Measurements from ENCODE around the gene RPP25L. TPM values are rescaled to one million over a fixed set of nuclear protein-coding genes. Genes with fewer than 3 reads are reported as not detected.

Gene RPP25L
- total RNA-seq, 1 experiment from 2014 or later: 51.1 TPM

DNA sequence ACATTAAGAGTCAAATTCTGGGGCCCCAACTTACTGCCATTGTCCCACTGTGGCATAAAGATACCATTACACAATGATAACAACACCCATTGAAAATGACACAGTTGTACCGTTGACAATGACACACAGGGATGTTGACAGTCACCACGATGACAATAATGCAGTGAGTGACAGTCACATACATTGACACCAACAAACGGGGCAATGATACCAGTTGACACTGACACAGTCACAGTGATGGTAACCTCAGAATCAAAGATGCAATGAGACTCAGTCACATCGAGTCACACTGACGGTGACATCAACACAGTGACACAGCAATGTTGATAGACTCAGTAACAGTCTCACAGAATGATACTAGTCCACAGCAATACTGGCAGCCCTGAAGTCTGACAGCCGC lies 39.3 kb downstream of the RPP25L start:
- H2AFZ ChIP-seq (ENCODE audit: low read depth, low read length, poor library complexity, severe bottlenecking): no peak overlapping the region
- ATAC-seq: no peak
- no peaks in the 10 kb centered on the region for H3K27me3 ChIP-seq (ENCODE audit: insufficient read depth, low read length)
- TF ChIP-seq, protein P1, sequence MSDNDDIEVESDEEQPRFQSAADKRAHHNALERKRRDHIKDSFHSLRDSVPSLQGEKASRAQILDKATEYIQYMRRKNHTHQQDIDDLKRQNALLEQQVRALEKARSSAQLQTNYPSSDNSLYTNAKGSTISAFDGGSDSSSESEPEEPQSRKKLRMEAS (IDR thresholded peaks at IDR 0.05): no peak
- no peak for TF ChIP-seq SP1 (IDR thresholded peaks at IDR 0.05; ENCODE audit: low read depth)
- no peak for TF ChIP-seq ELF1 (IDR thresholded peaks at IDR 0.05; ENCODE audit: borderline replicate concordance, low read depth)
- no peak for TF ChIP-seq YY1 (IDR thresholded peaks at IDR 0.05; ENCODE audit: extremely low read depth, insufficient replicate concordance, low read depth, low read length)
- TF ChIP-seq SRF (IDR thresholded peaks at IDR 0.05; ENCODE audit: low read depth): no peak
- no peak for TF ChIP-seq SIN3A (IDR thresholded peaks at IDR 0.05; ENCODE audit: low read depth)
- TF ChIP-seq EGR1 (IDR thresholded peaks at IDR 0.05; ENCODE audit: low read depth): no peak
- no peak for TF ChIP-seq CBX3 (IDR thresholded peaks at IDR 0.05; ENCODE audit: low read depth)
- TF ChIP-seq, protein P2, sequence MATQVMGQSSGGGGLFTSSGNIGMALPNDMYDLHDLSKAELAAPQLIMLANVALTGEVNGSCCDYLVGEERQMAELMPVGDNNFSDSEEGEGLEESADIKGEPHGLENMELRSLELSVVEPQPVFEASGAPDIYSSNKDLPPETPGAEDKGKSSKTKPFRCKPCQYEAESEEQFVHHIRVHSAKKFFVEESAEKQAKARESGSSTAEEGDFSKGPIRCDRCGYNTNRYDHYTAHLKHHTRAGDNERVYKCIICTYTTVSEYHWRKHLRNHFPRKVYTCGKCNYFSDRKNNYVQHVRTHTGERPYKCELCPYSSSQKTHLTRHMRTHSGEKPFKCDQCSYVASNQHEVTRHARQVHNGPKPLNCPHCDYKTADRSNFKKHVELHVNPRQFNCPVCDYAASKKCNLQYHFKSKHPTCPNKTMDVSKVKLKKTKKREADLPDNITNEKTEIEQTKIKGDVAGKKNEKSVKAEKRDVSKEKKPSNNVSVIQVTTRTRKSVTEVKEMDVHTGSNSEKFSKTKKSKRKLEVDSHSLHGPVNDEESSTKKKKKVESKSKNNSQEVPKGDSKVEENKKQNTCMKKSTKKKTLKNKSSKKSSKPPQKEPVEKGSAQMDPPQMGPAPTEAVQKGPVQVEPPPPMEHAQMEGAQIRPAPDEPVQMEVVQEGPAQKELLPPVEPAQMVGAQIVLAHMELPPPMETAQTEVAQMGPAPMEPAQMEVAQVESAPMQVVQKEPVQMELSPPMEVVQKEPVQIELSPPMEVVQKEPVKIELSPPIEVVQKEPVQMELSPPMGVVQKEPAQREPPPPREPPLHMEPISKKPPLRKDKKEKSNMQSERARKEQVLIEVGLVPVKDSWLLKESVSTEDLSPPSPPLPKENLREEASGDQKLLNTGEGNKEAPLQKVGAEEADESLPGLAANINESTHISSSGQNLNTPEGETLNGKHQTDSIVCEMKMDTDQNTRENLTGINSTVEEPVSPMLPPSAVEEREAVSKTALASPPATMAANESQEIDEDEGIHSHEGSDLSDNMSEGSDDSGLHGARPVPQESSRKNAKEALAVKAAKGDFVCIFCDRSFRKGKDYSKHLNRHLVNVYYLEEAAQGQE (IDR thresholded peaks at IDR 0.05; ENCODE audit: low read depth): no peak
- no peak for TF ChIP-seq FOSL1 (IDR thresholded peaks at IDR 0.05; ENCODE audit: low read depth)
- no peaks in the 10 kb centered on the region for H3K36me3 ChIP-seq (ENCODE audit: control insufficient read depth in 1 of 2, insufficient read depth in 2 of 2, low read length in 2 of 2)
- H3K4me3 ChIP-seq (replicated peaks in 1 of 2; ENCODE audit: low read depth in 1 of 2, low read length in 2 of 2): no peak overlapping the region
- no peak for DNase-seq (ENCODE audit: low read depth, low spot score)
- no peaks in the 10 kb centered on the region; a peak in 1 of 4 replicates for H3K4me1 ChIP-seq (ENCODE audit: control insufficient read depth in 1 of 2, insufficient read depth in 2 of 2, low read length in 2 of 2)
- H3K4me2 ChIP-seq (ENCODE audit: low read length): no peak overlapping the region
- no peaks in the 10 kb centered on the region for H4K20me1 ChIP-seq (ENCODE audit: insufficient read depth)
- H3K9me2 ChIP-seq (ENCODE audit: insufficient read depth): no peaks in the 10 kb centered on the region
- no peak overlapping the region for H3K9ac ChIP-seq (ENCODE audit: low read length)
- BruUV-seq (replicated peaks): no TSS peak
- POLR2A ChIA-PET: no interaction called here
- RAD21 ChIA-PET (ENCODE audit: low non-redundant PET in 1 of 2, low total read pairs in 2 of 2, uncharacterized antibody in 2 of 2, unreplicated experiment in 2 of 2): no interaction called here
- H3K9me3 ChIP-seq (ENCODE audit: control insufficient read depth in 1 of 2, insufficient read depth in 1 of 2, low read depth in 1 of 2, low read length in 2 of 2): no peaks in the 10 kb centered on the region
- intact Hi-C loops (cut with micrococcal nuclease): no loop called here
- no peaks in the 10 kb centered on the region for H3K79me2 ChIP-seq (ENCODE audit: insufficient read depth, low read length)
- no peak overlapping the region for H3K27ac ChIP-seq (ENCODE audit: low read depth, low read length)
- CTCF ChIA-PET: interaction anchor here (1.5 kb wide), 1 partner anchor 19 kb away, joined by 3 read pairs; no protein-coding TSS in a partner anchor

All from HCT116 (cell line).